ENCODE measurements around the gene CELF4.

- TF ChIP-seq POLR2AphosphoS5 (IDR thresholded peaks at IDR 0.05; ENCODE audit: borderline replicate concordance, low read depth, low read length): no peak
- TF ChIP-seq FOXP2 (optimal IDR thresholded peaks at IDR 0.05; ENCODE audit: control extremely low read depth, extremely low read length, insufficient read depth): no peak
Observed at GRCh38 chr18:37315935-37316334, 249.7 kb downstream of the CELF4 start.

Measured in SK-N-MC (cell line).